HCT116 (cell line): ENCODE data around the gene RASGEF1C. TPM values are rescaled to one million over a fixed set of nuclear protein-coding genes. Genes with fewer than 3 reads are reported as not detected.

ENCODE experiments used
- ATAC-seq: fragments of 200-7000 bp; cut with Tn5 transposase; 2 replicates; pipeline ENCODE4 v1.9.1; 2020; ENCODE audit warnings: mild to moderate bottlenecking, moderate library complexity
- BruUV-seq: library from RNA; stranded (reverse); fragments of 400-500 nt; replicated peaks from 2 replicates; lab custom pipeline; 2021; lab: Mats Ljungman, UMichigan
- CTCF ChIA-PET: fragments of 300-600 bp; sonication (Branson Sonifier 250); formaldehyde crosslinking; loops from one replicate; lab custom pipeline; 2021; ENCODE audit warnings: antibody characterized with exemption; lab: Charles Lee
- POLR2A ChIA-PET: fragments of 300-600, 350-600 bp; sonication (Branson Sonifier 250); formaldehyde crosslinking; loops from one replicate; lab custom pipeline; 2021; ENCODE audit warnings: antibody characterized with exemption; lab: Charles Lee
- RAD21 ChIA-PET, 2 experiments: fragments of 300-600 bp; sonication (Branson Sonifier 250); formaldehyde crosslinking; loops; one replicate each; lab custom pipeline; 2023; ENCODE audit warnings: low total read pairs in 2 of 2; ENCODE audit not compliant: uncharacterized antibody in 2 of 2, unreplicated experiment in 2 of 2, low non-redundant PET in 1 of 2; lab: Charles Lee
- DNase-seq: peaks from one replicate; pipeline ENCODE4 v3.0.0-alpha.2; 2010; ENCODE audit warnings: low read depth, low spot score
- H2AFZ ChIP-seq: fragments of 200-600 bp; shearing (Covaris generic), sonication (generic); 2 replicates; pipeline ENCODE4 v1.6.1; 2017; ENCODE audit warnings: low read depth, mixed run types, mixed read lengths, antibody characterized with exemption, low read length; ENCODE audit not compliant: poor library complexity, severe bottlenecking
- H3K27ac ChIP-seq: 2 replicates; pipeline ENCODE4 v1.5.1; 2012; ENCODE audit warnings: low read depth, low read length
- H3K27me3 ChIP-seq: fragments of 200-600 bp; sonication (generic); 2 replicates; pipeline ENCODE4 v1.6.1; 2016; ENCODE audit warnings: mixed run types, low read length, mixed read lengths; ENCODE audit not compliant: insufficient read depth
- H3K36me3 ChIP-seq, 2 experiments: fragments of 200-500 bp in 1 of 2; fragments of 200-600 bp in 1 of 2; sonication (Bioruptor generic) in 1 of 2; sonication (generic) in 1 of 2; 2 replicates each; pipeline versions ENCODE4 v1.5.1 to v1.6.1; 2014 to 2016; ENCODE audit warnings: low read length in 2 of 2, inconsistent platforms in 1 of 2, mixed read lengths in 1 of 2, mixed run types in 1 of 2; ENCODE audit not compliant: insufficient read depth in 2 of 2, control insufficient read depth in 1 of 2
- H3K4me1 ChIP-seq, 2 experiments: fragments of 200-600 bp in 1 of 2; sonication (generic) in 1 of 2; 2 replicates each; pipeline versions ENCODE4 v1.5.1 to v1.6.1; 2012 to 2017; ENCODE audit warnings: low read length in 2 of 2, inconsistent platforms in 1 of 2, mild to moderate bottlenecking in 1 of 2, mixed read lengths in 1 of 2, mixed run types in 1 of 2, moderate library complexity in 1 of 2; ENCODE audit not compliant: insufficient read depth in 2 of 2, control insufficient read depth in 1 of 2
- H3K4me2 ChIP-seq: fragments of 200-600 bp; sonication (generic); 2 replicates; pipeline ENCODE4 v1.6.1; 2017; ENCODE audit warnings: mixed run types, low read length, mixed read lengths
- H3K4me3 ChIP-seq, 2 experiments: fragments of 200-600 bp in 1 of 2; sonication (generic) in 1 of 2; replicated peaks in 1 of 2; 2 replicates each; pipeline ENCODE4 v1.5.1; 2011 to 2016; ENCODE audit warnings: low read length in 2 of 2, control low read depth in 1 of 2, low read depth in 1 of 2, mild to moderate bottlenecking in 1 of 2, mixed read lengths in 1 of 2, mixed run types in 1 of 2
- H3K79me2 ChIP-seq: fragments of 200-600 bp; sonication (generic); 2 replicates; pipeline ENCODE4 v1.6.1; 2017; ENCODE audit warnings: mild to moderate bottlenecking, mixed run types, low read length, moderate library complexity, mixed read lengths; ENCODE audit not compliant: insufficient read depth
- H3K9ac ChIP-seq: fragments of 200-600 bp; sonication (generic); 2 replicates; pipeline ENCODE4 v1.6.1; 2016; ENCODE audit warnings: low read length, mixed read lengths
- H3K9me2 ChIP-seq: fragments of 200-600 bp; sonication (generic), shearing (Covaris generic); 2 replicates; pipeline ENCODE4 v1.6.1; 2017; ENCODE audit warnings: mixed run types, mild to moderate bottlenecking, moderate library complexity; ENCODE audit not compliant: insufficient read depth
- H3K9me3 ChIP-seq, 2 experiments: fragments of 200-500 bp in 1 of 2; fragments of 200-600 bp in 1 of 2; sonication (Bioruptor generic) in 1 of 2; sonication (generic) in 1 of 2; 2 replicates each; pipeline ENCODE4 v1.6.1; 2014 to 2017; ENCODE audit warnings: low read length in 2 of 2, mixed read lengths in 2 of 2, inconsistent platforms in 1 of 2, low read depth in 1 of 2, mild to moderate bottlenecking in 1 of 2, mixed run types in 1 of 2, moderate library complexity in 1 of 2; ENCODE audit not compliant: control insufficient read depth in 1 of 2, insufficient read depth in 1 of 2
- H4K20me1 ChIP-seq: fragments of 200-600 bp; sonication (generic), shearing (Covaris generic); 2 replicates; pipeline ENCODE4 v1.6.1; 2017; ENCODE audit warnings: mixed run types, mild to moderate bottlenecking, moderate library complexity; ENCODE audit not compliant: insufficient read depth
- EGR1 ChIP-seq: IDR thresholded peaks from 2 replicates; pipeline ENCODE4 v1.6.1; 2012; ENCODE audit warnings: low read depth
- EZH2 ChIP-seq: fragments of 200-600 bp; sonication (generic); IDR thresholded peaks from 2 replicates; pipeline ENCODE4 v1.6.1; 2017; ENCODE audit warnings: antibody characterized with exemption, mixed run types
- POLR2A ChIP-seq: IDR thresholded peaks from 2 replicates; pipeline ENCODE4 v1.7.0; 2011; ENCODE audit warnings: borderline replicate concordance; ENCODE audit not compliant: insufficient read depth, insufficient read length; ENCODE audit errors: extremely low read depth
- SIN3A ChIP-seq: IDR thresholded peaks from 2 replicates; pipeline ENCODE4 v1.6.1; 2012; ENCODE audit warnings: low read depth
- ZFX ChIP-seq: fragments of 450-650 bp; IDR thresholded peaks from 2 replicates; pipeline ENCODE4 v1.6.1; 2017
- intact Hi-C: fragments of 100-400 bp; cut with micrococcal nuclease; formaldehyde crosslinking; loops from 2 replicates; pipeline ENCODE4 v1.10.0; 2022
- total RNA-seq: library from RNA; stranded (reverse); gene quantifications from one replicate; pipeline ENCODE4 v1.2.1, GENCODE V29; 2021; ENCODE audit not compliant: unreplicated experiment

Gene RASGEF1C
- total RNA-seq, 1 experiment from 2014 or later, result 1.2 TPM

GRCh38 chr5:180233729-180234128 is 24.7 kb upstream of the RASGEF1C start:
- no peak for ATAC-seq
- H3K4me3 ChIP-seq, result no peak overlapping the region
- no TSS peak for BruUV-seq
- ChIA-PET POLR2A (no interaction called here), RAD21 (no interaction called here), CTCF (no interaction called here)
- no peak overlapping the region for H3K4me2 ChIP-seq
- no peaks in the 10 kb centered on the region for H3K9me3 ChIP-seq
- no peak overlapping the region for H3K9ac ChIP-seq
- peaks cover 0 to 6% of the 10 kb centered on the region in 2 experiments; a peak in 3 of 4 replicates for H3K36me3 ChIP-seq
- intact Hi-C loops, result no loop called here
- DNase-seq, result no peak
- H2AFZ ChIP-seq, result no peak overlapping the region
- no peaks in the 10 kb centered on the region for H4K20me1 ChIP-seq
- H3K27me3 ChIP-seq, result no peaks in the 10 kb centered on the region
- H3K79me2 ChIP-seq, result no peaks in the 10 kb centered on the region
- TF ChIP-seq ZFX (no peak), EZH2 (no peak)
- no peaks in the 10 kb centered on the region; a peak in 1 of 4 replicates for H3K4me1 ChIP-seq
- no peaks in the 10 kb centered on the region for H3K9me2 ChIP-seq
- no peak overlapping the region for H3K27ac ChIP-seq

- POLR2A ChIA-PET, result no interaction called here
- DNase-seq (no peak), ATAC-seq (no peak)
- intact Hi-C loops, result no loop called here
- TF ChIP-seq POLR2A (no peak), SIN3A (no peak), EZH2 (no peak), EGR1 (no peak)
- Histone ChIP-seq H3K36me3 (no peaks in the 10 kb centered on the region; a peak in 1 of 4 replicates), H3K27me3 (no peaks in the 10 kb centered on the region), H3K27ac (no peak overlapping the region), H2AFZ (no peak overlapping the region), H3K9ac (no peak overlapping the region), H3K9me3 (no peaks in the 10 kb centered on the region), H3K4me2 (no peak overlapping the region), H3K79me2 (no peaks in the 10 kb centered on the region), H3K4me1 (no peaks in the 10 kb centered on the region; a peak in 1 of 4 replicates), H4K20me1 (no peaks in the 10 kb centered on the region), H3K9me2 (no peaks in the 10 kb centered on the region), H3K4me3 (no peak overlapping the region)
- CTCF ChIA-PET, result no interaction called here
- BruUV-seq, result no TSS peak
- RAD21 ChIA-PET, result no interaction called here
These were observed 21.0 kb upstream of the RASGEF1C start for GRCh38 chr5:180230017-180230416.
